Sigmoid colon (tissue), 7 donors: Measurements from ENCODE around the gene CUL4A. TPM values are rescaled to one million over a fixed set of nuclear protein-coding genes. Genes with fewer than 3 reads are reported as not detected.

Experiments
- DNase-seq: peaks from one replicate; pipeline ENCODE4 v3.0.0-alpha.2; 2019
- H3K27ac ChIP-seq, 4 donors: fragments of 200-600 bp; sonication (generic); one replicate each; pipeline ENCODE4 v1.5.1; 2016 to 2019; ENCODE audit warnings: mild to moderate bottlenecking in 1 of 4
- H3K27me3 ChIP-seq, 3 donors: fragments of 200-600 bp; sonication (generic); one replicate each; pipeline ENCODE4 v1.5.1; 2019; ENCODE audit warnings: mild to moderate bottlenecking in 1 of 3
- H3K36me3 ChIP-seq, 4 donors: fragments of 200-600 bp; sonication (generic); one replicate each; pipeline ENCODE4 v1.5.1; 2016 to 2019
- H3K4me1 ChIP-seq, 4 donors: fragments of 200-600 bp; sonication (generic); one replicate each; pipeline ENCODE4 v1.5.1; 2017 to 2019
- H3K4me3 ChIP-seq, 4 donors: fragments of 200-600 bp; sonication (generic); one replicate each; pipeline ENCODE4 v1.5.1; 2017 to 2019; ENCODE audit warnings: mild to moderate bottlenecking in 2 of 4, moderate library complexity in 1 of 4
- H3K9me3 ChIP-seq, 4 donors: fragments of 200-600 bp in 3 of 4; sonication (generic) in 3 of 4; one replicate each; pipeline versions ENCODE4 v1.5.1 to v1.6.1; 2013 to 2019
- CTCF ChIP-seq, 4 experiments: fragments of 450-650 bp in 3 of 4; fragments of 200-600 bp in 1 of 4; IDR thresholded peaks; one replicate each; pipeline ENCODE4 v1.5.1; 2016 to 2019; ENCODE audit warnings: antibody characterized with exemption in 4 of 4, mild to moderate bottlenecking in 3 of 4, moderate library complexity in 2 of 4
- EP300 ChIP-seq, 4 donors: sonication (generic); formaldehyde crosslinking; IDR thresholded peaks; one replicate each; pipeline ENCODE4 v1.6.1; 2017; ENCODE audit warnings: antibody characterized with exemption in 4 of 4
- POLR2A ChIP-seq, 2 donors: fragments of 450-650 bp; IDR thresholded peaks; one replicate each; pipeline ENCODE4 v1.6.1; 2016; ENCODE audit warnings: antibody characterized with exemption in 2 of 2, mild to moderate bottlenecking in 2 of 2, moderate library complexity in 2 of 2
- POLR2AphosphoS5 ChIP-seq, 4 donors: sonication (generic); formaldehyde crosslinking; IDR thresholded peaks; one replicate each; pipeline ENCODE4 v1.6.1; 2017; ENCODE audit warnings: antibody characterized with exemption in 4 of 4
- WGBS, 2 donors: extraction: QIAGEN DNeasy Blood & Tissue Kit; methylation state at CpG; one replicate each; pipeline ENCODE4 v1.1.7; 2013; 5-methylcytosine and 5-hydroxymethylcytosine counted together
- intact Hi-C: fragments of 100-400 bp; cut with DNase I; formaldehyde crosslinking; loops from one replicate; pipeline ENCODE4 v1.15.1; 2023
- polyA plus RNA-seq, 3 donors: library from polyadenylated mRNA; stranded (reverse); fragments of 200-250 nt; gene quantifications; one replicate each; pipeline ENCODE4 v1.2.3, GENCODE V29; 2013
- total RNA-seq, 4 donors: library from RNA; depleted of rRNA; stranded (reverse); fragments of >200 nt; gene quantifications; one replicate each; pipeline ENCODE4 v1.1.0, GENCODE V29; 2016
- donor health status: healthy with polysubstance abuse.
- donor health status: Bipolar disorder and iron deficiency.
- donor health status: healthy.

Gene CUL4A
- total and polyA plus RNA-seq, 7 donors: 22.2 to 115 (median 72.6) TPM

GRCh38 chr13:113208421-113209335 is 735 bp upstream of the CUL4A start, which contains the start of gene PCID2:
Gene PCID2, minus strand, starts transcription at chr13:113208669. Its CDS starts 35 bp downstream, at chr13:113208634.
- H3K4me3 ChIP-seq: peak within 1 kb of the TSS; percentile 64 to 97 (median 86)
- TF ChIP-seq CTCF (IDR thresholded peaks at IDR 0.05) (no peak), EP300 (IDR thresholded peaks at IDR 0.05) (peak in 2 of 4 donors; percentile 43 to 65), POLR2AphosphoS5 (IDR thresholded peaks at IDR 0.05) (peak; percentile 89 to 97 (median 94)), POLR2A (IDR thresholded peaks at IDR 0.05) (peak; percentile 71 to 81)
- no peaks in the 10 kb centered on the region for H3K27me3 ChIP-seq
- H3K36me3 ChIP-seq: peaks cover 0 to 14% (median 0%) of the 10 kb centered on the region in 4 donors
- DNase-seq: peak; percentile 95
- intact Hi-C loops: loop anchor here (1.0 to 5.0 kb wide), 5 partner anchors 54 to 284 kb away; partner anchors contain the start of genes DCUN1D2 and GRTP1
- WGBS, 2 donors: 0 to 1% methylated on average over 103 of the region's 103 CpGs
- peak within 1 kb of the TSS; percentile 94 to 100 (median 100) for H3K27ac ChIP-seq
- H3K9me3 ChIP-seq: no peaks in the 10 kb centered on the region
- peaks cover 0 to 79% (median 65%) of the 10 kb centered on the region in 4 donors for H3K4me1 ChIP-seq

- intact Hi-C loops: loop anchor here (2.0 to 5.0 kb wide), 4 partner anchors 55 to 282 kb away; partner anchors contain the start of genes DCUN1D2 and GRTP1
- DNase-seq: peak; percentile 76
- H3K4me3 ChIP-seq: peak overlapping the region; percentile 64 to 97 (median 86)
- peaks cover 0 to 79% (median 62%) of the 10 kb centered on the region in 4 donors for H3K4me1 ChIP-seq
- peaks cover 0 to 14% (median 0%) of the 10 kb centered on the region in 4 donors for H3K36me3 ChIP-seq
- 1% methylated on average over 67 of the region's 67 CpGs for WGBS, 2 donors
- H3K27me3 ChIP-seq: no peaks in the 10 kb centered on the region
- TF ChIP-seq POLR2A (IDR thresholded peaks at IDR 0.05): no peak
- no peak for TF ChIP-seq CTCF (IDR thresholded peaks at IDR 0.05)
- no peak for TF ChIP-seq POLR2AphosphoS5 (IDR thresholded peaks at IDR 0.05)
- no peak for TF ChIP-seq EP300 (IDR thresholded peaks at IDR 0.05)
- peak overlapping the region; percentile 94 to 100 (median 100) for H3K27ac ChIP-seq
- H3K9me3 ChIP-seq: no peaks in the 10 kb centered on the region
Measured at GRCh38 chr13:113209759-113210421, 477 bp downstream of the CUL4A start.

- WGBS, 2 donors: 90 to 93% methylated on average over 6 of the region's 6 CpGs
- peaks cover 0 to 79% (median 62%) of the 10 kb centered on the region in 4 donors for H3K4me1 ChIP-seq
- H3K9me3 ChIP-seq: no peaks in the 10 kb centered on the region
- intact Hi-C loops: no loop called here
- TF ChIP-seq EP300 (IDR thresholded peaks at IDR 0.05) (no peak), POLR2A (IDR thresholded peaks at IDR 0.05) (no peak)
- H3K27me3 ChIP-seq: no peaks in the 10 kb centered on the region
- no peak for DNase-seq
- peak overlapping the region in 2 of 4 donors; percentile 80 to 97 for H3K4me3 ChIP-seq
- H3K27ac ChIP-seq: peak overlapping the region in 1 of 4 donors; percentile 100
- H3K36me3 ChIP-seq: peaks cover 0 to 14% (median 0%) of the 10 kb centered on the region in 4 donors
Measured at GRCh38 chr13:113210833-113211232, 1.4 kb downstream of the CUL4A start.

- H3K4me1 ChIP-seq: peaks cover 0 to 79% (median 63%) of the 10 kb centered on the region in 4 donors
- 98% methylated on average over 10 of the region's 10 CpGs for WGBS, 2 donors
- no peaks in the 10 kb centered on the region for H3K9me3 ChIP-seq
- H3K36me3 ChIP-seq: peaks cover 0 to 14% (median 0%) of the 10 kb centered on the region in 4 donors
- intact Hi-C loops: no loop called here
- H3K27me3 ChIP-seq: no peaks in the 10 kb centered on the region
- no peak for TF ChIP-seq CTCF (IDR thresholded peaks at IDR 0.05)
- no peak for TF ChIP-seq POLR2AphosphoS5 (IDR thresholded peaks at IDR 0.05)
- no peak for TF ChIP-seq EP300 (IDR thresholded peaks at IDR 0.05)
- no peak for TF ChIP-seq POLR2A (IDR thresholded peaks at IDR 0.05)
- H3K4me3 ChIP-seq: no peak overlapping the region
- no peak for DNase-seq
- no peak overlapping the region for H3K27ac ChIP-seq
Measured at GRCh38 chr13:113211774-113212173, 2.4 kb downstream of the CUL4A start.
